HCT116 (cell line): ENCODE results near the gene PTBP1. TPM values are rescaled to one million over a fixed set of nuclear protein-coding genes. Genes with fewer than 3 reads are reported as not detected.

Source experiments
- ATAC-seq: fragments of 200-7000 bp; cut with Tn5 transposase; 2 replicates; pipeline ENCODE4 v1.9.1; 2020; ENCODE audit warnings: mild to moderate bottlenecking, moderate library complexity
- BruUV-seq: library from RNA; stranded (reverse); fragments of 400-500 nt; replicated peaks from 2 replicates; lab custom pipeline; 2021; lab: Mats Ljungman, UMichigan
- CTCF ChIA-PET: fragments of 300-600 bp; sonication (Branson Sonifier 250); formaldehyde crosslinking; loops from one replicate; lab custom pipeline; 2021; ENCODE audit warnings: antibody characterized with exemption; lab: Charles Lee
- POLR2A ChIA-PET: fragments of 300-600, 350-600 bp; sonication (Branson Sonifier 250); formaldehyde crosslinking; loops from one replicate; lab custom pipeline; 2021; ENCODE audit warnings: antibody characterized with exemption; lab: Charles Lee
- RAD21 ChIA-PET, 2 experiments: fragments of 300-600 bp; sonication (Branson Sonifier 250); formaldehyde crosslinking; loops; one replicate each; lab custom pipeline; 2023; ENCODE audit warnings: low total read pairs in 2 of 2; ENCODE audit not compliant: uncharacterized antibody in 2 of 2, unreplicated experiment in 2 of 2, low non-redundant PET in 1 of 2; lab: Charles Lee
- DNase-seq: peaks from one replicate; pipeline ENCODE4 v3.0.0-alpha.2; 2010; ENCODE audit warnings: low read depth, low spot score
- H2AFZ ChIP-seq: fragments of 200-600 bp; shearing (Covaris generic), sonication (generic); 2 replicates; pipeline ENCODE4 v1.6.1; 2017; ENCODE audit warnings: low read depth, mixed run types, mixed read lengths, antibody characterized with exemption, low read length; ENCODE audit not compliant: poor library complexity, severe bottlenecking
- H3K27ac ChIP-seq: 2 replicates; pipeline ENCODE4 v1.5.1; 2012; ENCODE audit warnings: low read depth, low read length
- H3K27me3 ChIP-seq: fragments of 200-600 bp; sonication (generic); 2 replicates; pipeline ENCODE4 v1.6.1; 2016; ENCODE audit warnings: mixed run types, low read length, mixed read lengths; ENCODE audit not compliant: insufficient read depth
- H3K36me3 ChIP-seq, 2 experiments: fragments of 200-500 bp in 1 of 2; fragments of 200-600 bp in 1 of 2; sonication (Bioruptor generic) in 1 of 2; sonication (generic) in 1 of 2; 2 replicates each; pipeline versions ENCODE4 v1.5.1 to v1.6.1; 2014 to 2016; ENCODE audit warnings: low read length in 2 of 2, inconsistent platforms in 1 of 2, mixed read lengths in 1 of 2, mixed run types in 1 of 2; ENCODE audit not compliant: insufficient read depth in 2 of 2, control insufficient read depth in 1 of 2
- H3K4me1 ChIP-seq, 2 experiments: fragments of 200-600 bp in 1 of 2; sonication (generic) in 1 of 2; 2 replicates each; pipeline versions ENCODE4 v1.5.1 to v1.6.1; 2012 to 2017; ENCODE audit warnings: low read length in 2 of 2, inconsistent platforms in 1 of 2, mild to moderate bottlenecking in 1 of 2, mixed read lengths in 1 of 2, mixed run types in 1 of 2, moderate library complexity in 1 of 2; ENCODE audit not compliant: insufficient read depth in 2 of 2, control insufficient read depth in 1 of 2
- H3K4me2 ChIP-seq: fragments of 200-600 bp; sonication (generic); 2 replicates; pipeline ENCODE4 v1.6.1; 2017; ENCODE audit warnings: mixed run types, low read length, mixed read lengths
- H3K4me3 ChIP-seq, 2 experiments: fragments of 200-600 bp in 1 of 2; sonication (generic) in 1 of 2; replicated peaks in 1 of 2; 2 replicates each; pipeline ENCODE4 v1.5.1; 2011 to 2016; ENCODE audit warnings: low read length in 2 of 2, control low read depth in 1 of 2, low read depth in 1 of 2, mild to moderate bottlenecking in 1 of 2, mixed read lengths in 1 of 2, mixed run types in 1 of 2
- H3K79me2 ChIP-seq: fragments of 200-600 bp; sonication (generic); 2 replicates; pipeline ENCODE4 v1.6.1; 2017; ENCODE audit warnings: mild to moderate bottlenecking, mixed run types, low read length, moderate library complexity, mixed read lengths; ENCODE audit not compliant: insufficient read depth
- H3K9ac ChIP-seq: fragments of 200-600 bp; sonication (generic); 2 replicates; pipeline ENCODE4 v1.6.1; 2016; ENCODE audit warnings: low read length, mixed read lengths
- H3K9me2 ChIP-seq: fragments of 200-600 bp; sonication (generic), shearing (Covaris generic); 2 replicates; pipeline ENCODE4 v1.6.1; 2017; ENCODE audit warnings: mixed run types, mild to moderate bottlenecking, moderate library complexity; ENCODE audit not compliant: insufficient read depth
- H3K9me3 ChIP-seq, 2 experiments: fragments of 200-500 bp in 1 of 2; fragments of 200-600 bp in 1 of 2; sonication (Bioruptor generic) in 1 of 2; sonication (generic) in 1 of 2; 2 replicates each; pipeline ENCODE4 v1.6.1; 2014 to 2017; ENCODE audit warnings: low read length in 2 of 2, mixed read lengths in 2 of 2, inconsistent platforms in 1 of 2, low read depth in 1 of 2, mild to moderate bottlenecking in 1 of 2, mixed run types in 1 of 2, moderate library complexity in 1 of 2; ENCODE audit not compliant: control insufficient read depth in 1 of 2, insufficient read depth in 1 of 2
- H4K20me1 ChIP-seq: fragments of 200-600 bp; sonication (generic), shearing (Covaris generic); 2 replicates; pipeline ENCODE4 v1.6.1; 2017; ENCODE audit warnings: mixed run types, mild to moderate bottlenecking, moderate library complexity; ENCODE audit not compliant: insufficient read depth
- CBX3 ChIP-seq: IDR thresholded peaks from 2 replicates; pipeline ENCODE4 v1.6.1; 2012; ENCODE audit warnings: low read depth
- CEBPB ChIP-seq: IDR thresholded peaks from 2 replicates; pipeline ENCODE4 v1.6.1; 2012; ENCODE audit warnings: low read depth
- CTCF ChIP-seq, 3 experiments: fragments of 200-600 bp in 1 of 3; sonication (generic) in 1 of 3; IDR thresholded peaks in 2 of 3; conservative IDR thresholded peaks in 1 of 3; 2 replicates each; pipeline ENCODE4 v1.5.1; 2012 to 2017; ENCODE audit warnings: low read depth in 2 of 3, low read length in 2 of 3, antibody characterized with exemption in 1 of 3, borderline replicate concordance in 1 of 3, control low read depth in 1 of 3, mild to moderate bottlenecking in 1 of 3, mixed read lengths in 1 of 3, mixed run types in 1 of 3, moderate library complexity in 1 of 3; ENCODE audit not compliant: insufficient read depth in 1 of 3
- JUND ChIP-seq: IDR thresholded peaks from 2 replicates; pipeline ENCODE4 v1.6.1; 2012
- POLR2A ChIP-seq: IDR thresholded peaks from 2 replicates; pipeline ENCODE4 v1.7.0; 2011; ENCODE audit warnings: borderline replicate concordance; ENCODE audit not compliant: insufficient read depth, insufficient read length; ENCODE audit errors: extremely low read depth
- POLR2AphosphoS5 ChIP-seq: IDR thresholded peaks from 2 replicates; pipeline ENCODE4 v1.6.1; 2011; ENCODE audit warnings: mild to moderate bottlenecking, low read depth, low read length, moderate library complexity
- RAD21 ChIP-seq: IDR thresholded peaks from 2 replicates; pipeline ENCODE4 v1.6.1; 2012; ENCODE audit warnings: low read depth, mild to moderate bottlenecking
- SIN3A ChIP-seq: IDR thresholded peaks from 2 replicates; pipeline ENCODE4 v1.6.1; 2012; ENCODE audit warnings: low read depth
- SP1 ChIP-seq: IDR thresholded peaks from 2 replicates; pipeline ENCODE4 v1.6.1; 2012; ENCODE audit warnings: low read depth
- SRF ChIP-seq: IDR thresholded peaks from 2 replicates; pipeline ENCODE4 v1.6.1; 2012; ENCODE audit warnings: low read depth
- YY1 ChIP-seq: IDR thresholded peaks from 2 replicates; pipeline ENCODE4 v1.6.1; 2011; ENCODE audit warnings: low read length, low read depth, moderate library complexity, mild to moderate bottlenecking; ENCODE audit not compliant: insufficient replicate concordance; ENCODE audit errors: extremely low read depth
- ZFX ChIP-seq: fragments of 450-650 bp; IDR thresholded peaks from 2 replicates; pipeline ENCODE4 v1.6.1; 2017
- ZNF274 ChIP-seq: fragments of 200-500 bp; sonication (Bioruptor generic); IDR thresholded peaks from 2 replicates; pipeline ENCODE4 v1.6.1; 2014; ENCODE audit warnings: mild to moderate bottlenecking, low read depth, low read length, inconsistent platforms
- intact Hi-C: fragments of 100-400 bp; cut with micrococcal nuclease; formaldehyde crosslinking; loops from 2 replicates; pipeline ENCODE4 v1.10.0; 2022
- total RNA-seq: library from RNA; stranded (reverse); gene quantifications from one replicate; pipeline ENCODE4 v1.2.1, GENCODE V29; 2021; ENCODE audit not compliant: unreplicated experiment
- TF ChIP-seq, protein P1 (sequence below): IDR thresholded peaks from 2 replicates; pipeline ENCODE4 v1.6.1; 2012
- TF ChIP-seq, protein P2 (sequence below): IDR thresholded peaks from 2 replicates; pipeline ENCODE4 v1.6.1; 2011; ENCODE audit warnings: mild to moderate bottlenecking, low read length, moderate library complexity; ENCODE audit not compliant: insufficient replicate concordance; ENCODE audit errors: extremely low read depth

Gene PTBP1
- total RNA-seq, 1 experiment from 2014 or later: 676 TPM

GRCh38 chr19:778910-779653, 18.2 kb upstream of the PTBP1 start:
- TF ChIP-seq YY1: no peak
- TF ChIP-seq, protein P1, sequence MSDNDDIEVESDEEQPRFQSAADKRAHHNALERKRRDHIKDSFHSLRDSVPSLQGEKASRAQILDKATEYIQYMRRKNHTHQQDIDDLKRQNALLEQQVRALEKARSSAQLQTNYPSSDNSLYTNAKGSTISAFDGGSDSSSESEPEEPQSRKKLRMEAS: 0 out of 2 replicates have a peak, but pooled peaks have one; percentile 40
- Histone ChIP-seq H3K4me3 (no peak overlapping the region), H3K27me3 (no peaks in the 10 kb centered on the region), H2AFZ (no peak overlapping the region), H3K9me2 (no peaks in the 10 kb centered on the region), H3K36me3 (no peaks in the 10 kb centered on the region), H3K9me3 (no peaks in the 10 kb centered on the region), H3K4me2 (no peak overlapping the region), H3K27ac (no peak overlapping the region), H3K4me1 (peaks cover 21 to 29% of the 10 kb centered on the region in 2 experiments), H3K79me2 (no peaks in the 10 kb centered on the region), H4K20me1 (no peaks in the 10 kb centered on the region), H3K9ac (no peak overlapping the region)
- CTCF ChIA-PET: no interaction called here
- intact Hi-C loops: no loop called here
- ATAC-seq: no peak
- RAD21 ChIA-PET: no interaction called here
- BruUV-seq: no TSS peak
- no peak for DNase-seq
- POLR2A ChIA-PET: no interaction called here

GRCh38 chr19:780935-781334, 16.3 kb upstream of the PTBP1 start:
- ChIA-PET CTCF (no interaction called here), RAD21 (no interaction called here), POLR2A (no interaction called here)
- Histone ChIP-seq H3K9me2 (no peaks in the 10 kb centered on the region), H2AFZ (no peak overlapping the region), H3K9me3 (no peaks in the 10 kb centered on the region), H3K4me3 (no peak overlapping the region), H3K27me3 (no peaks in the 10 kb centered on the region), H3K36me3 (no peaks in the 10 kb centered on the region), H3K4me1 (peaks cover 30 to 38% of the 10 kb centered on the region in 2 experiments), H3K27ac (no peak overlapping the region), H3K4me2 (no peak overlapping the region), H3K79me2 (no peaks in the 10 kb centered on the region), H4K20me1 (no peaks in the 10 kb centered on the region), H3K9ac (no peak overlapping the region)
- TF ChIP-seq ZNF274: no peak
- TF ChIP-seq SP1: no peak
- no peak for TF ChIP-seq CBX3
- TF ChIP-seq POLR2AphosphoS5: no peak
- no peak for TF ChIP-seq ZFX
- no peak for TF ChIP-seq POLR2A
- no peak for TF ChIP-seq RAD21
- TF ChIP-seq CTCF (IDR thresholded peaks at IDR 0.05 in 2 of 3, conservative IDR thresholded peaks at IDR 0.05 in 1 of 3; ENCODE audit: borderline replicate concordance in 1 of 3, insufficient read depth in 1 of 3, low read depth in 2 of 3, low read length in 2 of 3): no peak
- TF ChIP-seq SIN3A: no peak
- no peak for TF ChIP-seq SRF
- no peak for TF ChIP-seq JUND
- TF ChIP-seq, protein P1: no peak
- no peak for TF ChIP-seq YY1
- TF ChIP-seq CEBPB: no peak
- TF ChIP-seq, protein P2, sequence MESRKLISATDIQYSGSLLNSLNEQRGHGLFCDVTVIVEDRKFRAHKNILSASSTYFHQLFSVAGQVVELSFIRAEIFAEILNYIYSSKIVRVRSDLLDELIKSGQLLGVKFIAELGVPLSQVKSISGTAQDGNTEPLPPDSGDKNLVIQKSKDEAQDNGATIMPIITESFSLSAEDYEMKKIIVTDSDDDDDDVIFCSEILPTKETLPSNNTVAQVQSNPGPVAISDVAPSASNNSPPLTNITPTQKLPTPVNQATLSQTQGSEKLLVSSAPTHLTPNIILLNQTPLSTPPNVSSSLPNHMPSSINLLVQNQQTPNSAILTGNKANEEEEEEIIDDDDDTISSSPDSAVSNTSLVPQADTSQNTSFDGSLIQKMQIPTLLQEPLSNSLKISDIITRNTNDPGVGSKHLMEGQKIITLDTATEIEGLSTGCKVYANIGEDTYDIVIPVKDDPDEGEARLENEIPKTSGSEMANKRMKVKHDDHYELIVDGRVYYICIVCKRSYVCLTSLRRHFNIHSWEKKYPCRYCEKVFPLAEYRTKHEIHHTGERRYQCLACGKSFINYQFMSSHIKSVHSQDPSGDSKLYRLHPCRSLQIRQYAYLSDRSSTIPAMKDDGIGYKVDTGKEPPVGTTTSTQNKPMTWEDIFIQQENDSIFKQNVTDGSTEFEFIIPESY: no peak
- DNase-seq: no peak
- intact Hi-C loops: no loop called here
- ATAC-seq: no peak
- BruUV-seq: no TSS peak
